Astrocyte (in vitro differentiated cells and primary cell): Measurements from ENCODE around the gene HS6ST2. TPM values are rescaled to one million over a fixed set of nuclear protein-coding genes. Genes with fewer than 3 reads are reported as not detected.

Experiments
- DNase-seq: peaks from one replicate; pipeline ENCODE4 v3.0.0-alpha.2; 2010; ENCODE audit warnings: low read depth
- FAIRE-seq: peaks from 2 replicates; lab custom pipeline; 2011; peaks lifted over from hg19 to GRCh38; lab: Jason Lieb, UNC
- H2AFZ ChIP-seq: 2 replicates; pipeline ENCODE4 v1.6.0; 2012; ENCODE audit warnings: low read depth, low read length, inconsistent platforms
- H3K27ac ChIP-seq: 2 replicates; pipeline ENCODE4 v1.5.1; 2011; ENCODE audit warnings: low read depth, low read length, inconsistent platforms
- H3K27me3 ChIP-seq: 2 replicates; pipeline ENCODE4 v1.6.0; 2011; ENCODE audit warnings: low read length, inconsistent platforms; ENCODE audit not compliant: insufficient read depth
- H3K36me3 ChIP-seq: 2 replicates; pipeline ENCODE4 v1.5.1; 2011; ENCODE audit warnings: low read length, inconsistent platforms; ENCODE audit not compliant: insufficient read depth
- H3K4me1 ChIP-seq: 2 replicates; pipeline ENCODE4 v1.5.1; 2011; ENCODE audit warnings: low read length, inconsistent platforms; ENCODE audit not compliant: insufficient read depth
- H3K4me2 ChIP-seq: 2 replicates; pipeline ENCODE4 v1.6.0; 2012; ENCODE audit warnings: low read length, inconsistent platforms
- H3K4me3 ChIP-seq: 2 replicates; pipeline ENCODE4 v1.5.1; 2011; ENCODE audit warnings: low read depth, mild to moderate bottlenecking, low read length, inconsistent platforms; ENCODE audit not compliant: insufficient read depth
- H3K79me2 ChIP-seq: 2 replicates; pipeline ENCODE4 v1.6.0; 2012; ENCODE audit warnings: mild to moderate bottlenecking, low read length, inconsistent platforms; ENCODE audit not compliant: insufficient read depth
- H3K9ac ChIP-seq: 2 replicates; pipeline ENCODE4 v1.6.0; 2012; ENCODE audit warnings: mild to moderate bottlenecking, low read length, inconsistent platforms
- H3K9me3 ChIP-seq: 2 replicates; pipeline ENCODE4 v1.5.1; 2012; ENCODE audit warnings: low read depth, mild to moderate bottlenecking, low read length, inconsistent platforms; ENCODE audit not compliant: insufficient read depth
- H4K20me1 ChIP-seq: 2 replicates; pipeline ENCODE4 v1.6.0; 2012; ENCODE audit warnings: low read length, inconsistent platforms; ENCODE audit not compliant: insufficient read depth
- H3K27ac Mint-ChIP-seq: one replicate; pipeline ENCODE4 v1.8.0; 2021; ENCODE audit warnings: mild to moderate bottlenecking, mixed read lengths; ENCODE audit not compliant: unreplicated experiment
- H3K27me3 Mint-ChIP-seq: one replicate; pipeline ENCODE4 v1.8.0; 2021; ENCODE audit warnings: low read depth, mixed read lengths; ENCODE audit not compliant: unreplicated experiment
- H3K36me3 Mint-ChIP-seq: one replicate; pipeline ENCODE4 v1.8.0; 2021; ENCODE audit warnings: low read depth, mixed read lengths; ENCODE audit not compliant: unreplicated experiment
- H3K4me1 Mint-ChIP-seq: one replicate; pipeline ENCODE4 v1.8.0; 2021; ENCODE audit warnings: low read depth, mixed read lengths; ENCODE audit not compliant: unreplicated experiment
- H3K4me3 Mint-ChIP-seq: one replicate; pipeline ENCODE4 v1.8.0; 2021; ENCODE audit warnings: mild to moderate bottlenecking, moderate library complexity, mixed read lengths; ENCODE audit not compliant: unreplicated experiment
- H3K9me3 Mint-ChIP-seq: one replicate; pipeline ENCODE4 v1.8.0; 2021; ENCODE audit warnings: mild to moderate bottlenecking, mixed read lengths; ENCODE audit not compliant: unreplicated experiment
- CTCF ChIP-seq: IDR thresholded peaks from 2 replicates; pipeline ENCODE4 v1.5.1; 2011; ENCODE audit warnings: low read depth, mild to moderate bottlenecking, inconsistent platforms, low read length, moderate library complexity; ENCODE audit not compliant: insufficient read depth
- EZH2 ChIP-seq: IDR thresholded peaks from 2 replicates; pipeline ENCODE4 v1.6.1; 2012; ENCODE audit warnings: mild to moderate bottlenecking, low read length, inconsistent platforms; ENCODE audit not compliant: insufficient read depth
- total RNA-seq: library from RNA; stranded (reverse); gene quantifications from 2 replicates; pipeline ENCODE4 v1.2.1, GENCODE V29; 2021

The HS6ST2 gene
- total RNA-seq, 1 donor from 2014 or later: 12.9 TPM

GRCh38 chrX:132664273-132664672, 294.2 kb downstream of the HS6ST2 start:
- H3K4me1 Mint-ChIP-seq: peaks cover 6% of the 10 kb centered on the region
- no peaks in the 10 kb centered on the region for H3K27me3 Mint-ChIP-seq
- H3K4me3 Mint-ChIP-seq: no peak overlapping the region
- H3K9me3 Mint-ChIP-seq: no peaks in the 10 kb centered on the region
- Histone ChIP-seq H3K4me1 (no peaks in the 10 kb centered on the region), H2AFZ (no peak overlapping the region), H4K20me1 (no peaks in the 10 kb centered on the region), H3K36me3 (no peaks in the 10 kb centered on the region), H3K4me2 (no peak overlapping the region), H3K27ac (no peak overlapping the region), H3K27me3 (no peaks in the 10 kb centered on the region), H3K4me3 (no peak overlapping the region), H3K79me2 (no peaks in the 10 kb centered on the region), H3K9ac (no peak overlapping the region), H3K9me3 (no peaks in the 10 kb centered on the region)
- TF ChIP-seq EZH2 (no peak), CTCF (no peak)
- no peaks in the 10 kb centered on the region for H3K36me3 Mint-ChIP-seq
- DNase-seq (no peak), FAIRE-seq (no peak)
- no peak overlapping the region for H3K27ac Mint-ChIP-seq

GRCh38 chrX:132662844-132663243, 295.6 kb downstream of the HS6ST2 start:
- FAIRE-seq: peak; percentile 69
- H3K27ac ChIP-seq: no peak overlapping the region
- H3K4me3 ChIP-seq: no peak overlapping the region
- no peaks in the 10 kb centered on the region for H3K36me3 Mint-ChIP-seq
- H2AFZ ChIP-seq: no peak overlapping the region
- H3K4me2 ChIP-seq: no peak overlapping the region
- no peaks in the 10 kb centered on the region for H3K9me3 ChIP-seq
- no peaks in the 10 kb centered on the region for H3K27me3 ChIP-seq
- no peak overlapping the region for H3K27ac Mint-ChIP-seq
- no peaks in the 10 kb centered on the region for H3K4me1 ChIP-seq
- no peaks in the 10 kb centered on the region for H3K4me1 Mint-ChIP-seq
- H3K27me3 Mint-ChIP-seq: no peaks in the 10 kb centered on the region
- no peak overlapping the region for H3K4me3 Mint-ChIP-seq
- H3K9ac ChIP-seq: no peak overlapping the region
- TF ChIP-seq EZH2 (no peak), CTCF (no peak)
- no peaks in the 10 kb centered on the region for H3K79me2 ChIP-seq
- no peaks in the 10 kb centered on the region for H3K9me3 Mint-ChIP-seq
- no peaks in the 10 kb centered on the region for H3K36me3 ChIP-seq
- no peaks in the 10 kb centered on the region for H4K20me1 ChIP-seq
- DNase-seq: no peak

- no peaks in the 10 kb centered on the region for H3K36me3 ChIP-seq
- no peak overlapping the region for H3K27ac ChIP-seq
- no peaks in the 10 kb centered on the region for H3K9me3 ChIP-seq
- no peaks in the 10 kb centered on the region for H3K27me3 Mint-ChIP-seq
- no peak overlapping the region for H3K4me3 Mint-ChIP-seq
- no peaks in the 10 kb centered on the region for H3K79me2 ChIP-seq
- H3K9ac ChIP-seq: no peak overlapping the region
- H3K4me1 ChIP-seq: no peaks in the 10 kb centered on the region
- FAIRE-seq (no peak), DNase-seq (no peak)
- no peaks in the 10 kb centered on the region for H3K4me1 Mint-ChIP-seq
- H3K9me3 Mint-ChIP-seq: no peaks in the 10 kb centered on the region
- no peaks in the 10 kb centered on the region for H3K36me3 Mint-ChIP-seq
- H3K27me3 ChIP-seq: no peaks in the 10 kb centered on the region
- TF ChIP-seq EZH2 (no peak), CTCF (no peak)
- no peak overlapping the region for H3K4me3 ChIP-seq
- H3K4me2 ChIP-seq: no peak overlapping the region
- H4K20me1 ChIP-seq: no peaks in the 10 kb centered on the region
- no peak overlapping the region for H3K27ac Mint-ChIP-seq
- no peak overlapping the region for H2AFZ ChIP-seq
These were observed 300.6 kb downstream of the HS6ST2 start for GRCh38 chrX:132657876-132658275.
